ENCODE results near the gene KIF1C.
"Not testable (repeated sequence)": the region's sequence is repeated elsewhere in the genome, so short reads cannot be mapped to it uniquely, and the experiment has no call there.

The KIF1C gene

DNA sequence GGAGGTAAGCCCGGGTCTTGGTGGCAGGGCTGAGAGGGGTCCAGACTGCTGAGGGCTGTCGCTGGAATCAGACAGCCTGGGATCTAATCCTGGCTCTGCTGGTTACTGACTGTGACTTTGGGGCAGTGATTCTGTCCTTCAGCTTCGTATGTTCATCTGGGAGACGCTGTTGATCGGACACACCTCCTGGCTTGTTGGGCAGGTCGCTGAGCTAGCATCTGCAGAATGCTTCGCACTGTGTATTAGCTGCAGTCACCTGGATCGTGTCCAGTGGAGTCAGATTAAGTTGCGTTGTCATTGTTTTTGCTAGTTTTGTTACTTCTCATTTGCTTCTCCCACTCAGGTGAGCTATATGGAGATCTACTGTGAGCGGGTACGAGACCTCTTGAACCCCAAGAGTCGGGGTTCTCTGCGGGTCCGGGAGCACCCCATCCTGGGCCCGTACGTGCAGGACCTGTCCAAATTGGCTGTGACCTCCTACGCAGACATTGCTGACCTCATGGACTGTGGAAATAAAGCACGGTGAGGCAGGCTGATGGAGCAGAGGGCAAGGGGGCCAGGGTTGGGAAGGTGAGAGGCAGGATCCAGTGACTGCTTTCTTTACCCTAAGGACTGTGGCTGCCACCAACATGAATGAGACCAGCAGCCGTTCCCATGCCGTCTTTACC lies 4.5 kb downstream of the KIF1C start:
- no peak for DNase-seq

DNA sequence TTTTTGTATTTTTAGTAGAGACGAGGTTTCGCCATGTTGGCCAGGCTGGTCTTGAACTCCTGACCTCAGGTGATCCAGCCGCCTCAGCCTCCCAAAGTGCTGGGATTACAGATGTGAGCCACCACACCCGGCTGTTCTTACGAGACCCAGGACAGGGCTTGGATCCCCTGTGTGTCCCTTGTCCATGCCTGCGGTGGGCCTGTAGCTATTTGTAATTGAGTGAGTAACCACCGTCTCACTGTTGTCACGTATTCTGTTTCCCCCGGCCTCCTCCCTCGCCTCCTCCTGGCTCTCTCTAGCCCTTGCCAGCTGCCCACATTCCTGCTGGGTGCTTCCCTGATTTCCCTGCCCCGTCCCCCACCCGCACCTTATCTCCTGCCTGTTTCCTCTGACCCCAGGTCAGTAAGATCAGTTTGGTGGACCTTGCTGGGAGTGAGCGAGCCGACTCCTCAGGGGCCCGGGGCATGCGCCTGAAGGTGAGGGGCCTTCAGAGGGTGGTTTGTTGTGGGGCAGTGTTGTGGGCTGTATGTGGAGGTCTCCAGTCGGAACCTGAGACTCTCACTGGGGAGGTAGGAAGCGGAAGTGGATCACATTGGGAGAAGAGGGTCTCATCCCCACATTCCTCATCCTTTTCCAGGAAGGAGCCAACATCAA lies 5.6 kb downstream of the KIF1C start:
- no peak for DNase-seq

DNA sequence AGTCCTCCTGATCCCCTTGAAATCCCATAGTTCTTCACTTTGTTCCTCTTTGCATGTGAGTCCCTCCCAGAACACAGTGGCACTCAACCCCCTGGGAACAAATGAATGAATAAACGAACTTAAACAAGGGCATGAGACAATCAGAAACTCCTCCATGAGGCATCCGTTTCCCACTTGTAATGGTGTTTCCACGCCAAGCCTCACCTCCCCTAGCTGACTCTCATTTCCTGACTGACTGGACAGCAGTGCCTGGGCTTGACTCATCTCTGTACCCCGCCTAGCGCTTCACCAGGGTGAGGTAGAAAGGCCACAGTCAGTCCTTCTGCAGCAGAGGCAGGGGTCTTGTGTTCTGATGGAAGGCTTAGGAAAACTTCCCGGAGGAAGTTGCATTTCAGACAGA lies 14.2 kb downstream of the KIF1C start:
- DNase-seq = no peak

DNA sequence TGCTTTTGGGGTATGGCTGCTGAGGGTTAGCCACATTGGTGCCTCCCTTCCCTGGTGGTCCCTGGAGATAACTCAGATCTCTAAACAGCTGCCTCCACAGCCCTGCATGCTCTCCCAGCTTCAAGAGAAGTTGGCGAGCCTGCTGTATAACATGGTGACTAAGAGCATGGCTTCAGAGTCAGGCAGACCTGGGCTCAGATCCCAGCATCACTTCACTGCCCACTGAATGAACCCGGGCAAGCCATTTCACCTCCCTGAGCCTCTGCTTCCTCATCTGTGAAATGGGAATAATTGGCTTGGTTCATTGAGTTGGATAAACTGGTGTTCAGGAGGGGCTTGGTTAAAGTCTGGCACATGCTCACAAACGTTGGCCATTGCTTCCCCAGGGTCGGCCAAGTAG lies 16.6 kb downstream of the KIF1C start:
- no peak for DNase-seq

GRCh38 chr17:5019475-5019956 lies 21.8 kb downstream of the KIF1C start:
- peak in 1 of 2 experiments; percentile 26 for DNase-seq

DNA sequence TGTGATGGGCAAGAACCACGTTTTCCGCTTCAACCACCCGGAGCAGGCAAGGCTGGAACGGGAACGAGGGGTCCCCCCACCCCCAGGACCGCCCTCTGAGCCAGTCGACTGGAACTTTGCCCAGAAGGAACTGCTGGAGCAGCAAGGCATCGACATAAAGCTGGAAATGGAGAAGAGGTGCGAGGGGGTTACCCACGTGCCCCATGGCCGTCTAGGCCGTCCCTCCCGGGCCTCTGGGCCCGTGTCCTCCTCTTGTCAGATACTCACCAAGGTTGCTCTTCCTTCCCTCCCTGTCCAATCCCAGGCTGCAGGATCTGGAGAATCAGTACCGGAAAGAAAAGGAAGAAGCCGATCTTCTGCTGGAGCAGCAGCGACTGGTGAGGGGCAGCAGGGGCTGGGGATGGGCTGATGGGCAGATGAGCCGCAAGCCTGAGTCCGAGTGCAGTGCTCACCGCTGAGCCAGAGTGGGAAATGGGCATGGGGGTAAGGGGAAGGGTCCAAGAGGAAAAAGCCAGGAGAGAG lies 22.8 kb downstream of the KIF1C start:
- no peak for DNase-seq

DNA sequence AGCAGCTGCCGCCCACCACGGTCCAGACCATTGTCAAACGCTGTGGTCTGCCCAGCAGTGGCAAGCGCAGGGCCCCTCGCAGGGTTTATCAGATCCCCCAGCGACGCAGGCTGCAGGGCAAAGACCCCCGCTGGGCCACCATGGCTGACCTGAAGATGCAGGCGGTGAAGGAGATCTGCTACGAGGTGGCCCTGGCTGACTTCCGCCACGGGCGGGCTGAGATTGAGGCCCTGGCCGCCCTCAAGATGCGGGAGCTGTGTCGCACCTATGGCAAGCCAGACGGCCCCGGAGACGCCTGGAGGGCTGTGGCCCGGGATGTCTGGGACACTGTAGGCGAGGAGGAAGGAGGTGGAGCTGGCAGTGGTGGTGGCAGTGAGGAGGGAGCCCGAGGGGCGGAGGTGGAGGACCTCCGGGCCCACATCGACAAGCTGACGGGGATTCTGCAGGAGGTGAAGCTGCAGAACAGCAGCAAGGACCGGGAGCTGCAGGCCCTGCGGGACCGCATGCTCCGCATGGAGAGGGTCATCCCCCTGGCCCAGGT lies 24.5 kb downstream of the KIF1C start:
- DNase-seq = no peak

- no peak for DNase-seq
Measured at GRCh38 chr17:5023588-5024147, 25.9 kb downstream of the KIF1C start.

- no peak for DNase-seq
Measured at GRCh38 chr17:5024604-5025003, 26.9 kb downstream of the KIF1C start.

- no peak for DNase-seq
Measured at GRCh38 chr17:5027299-5027698, 29.5 kb downstream of the KIF1C start.

DNA sequence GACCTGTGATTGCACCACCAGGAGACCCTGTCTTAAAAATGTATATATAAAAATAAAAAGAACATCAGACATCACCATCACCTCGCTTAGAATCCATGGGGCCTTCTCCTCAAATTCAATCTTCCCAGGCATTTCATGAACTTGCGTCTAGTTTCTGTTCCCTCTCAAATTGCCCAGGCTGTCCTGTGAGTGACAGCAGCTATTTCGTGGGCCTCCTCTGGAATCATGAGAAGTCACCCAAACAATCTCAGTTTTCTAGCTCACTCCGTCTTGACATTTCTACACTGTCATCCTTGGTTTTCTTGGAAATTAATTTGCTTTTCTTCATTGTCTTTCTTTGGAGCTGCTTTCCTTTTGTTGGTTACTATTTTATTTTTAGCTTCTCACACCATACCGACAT lies 30.2 kb downstream of the KIF1C start:
- DNase-seq = no peak

GRCh38 chr17:5030168-5030567 lies 32.4 kb downstream of the KIF1C start:
- not testable (repeated sequence) for DNase-seq

DNA sequence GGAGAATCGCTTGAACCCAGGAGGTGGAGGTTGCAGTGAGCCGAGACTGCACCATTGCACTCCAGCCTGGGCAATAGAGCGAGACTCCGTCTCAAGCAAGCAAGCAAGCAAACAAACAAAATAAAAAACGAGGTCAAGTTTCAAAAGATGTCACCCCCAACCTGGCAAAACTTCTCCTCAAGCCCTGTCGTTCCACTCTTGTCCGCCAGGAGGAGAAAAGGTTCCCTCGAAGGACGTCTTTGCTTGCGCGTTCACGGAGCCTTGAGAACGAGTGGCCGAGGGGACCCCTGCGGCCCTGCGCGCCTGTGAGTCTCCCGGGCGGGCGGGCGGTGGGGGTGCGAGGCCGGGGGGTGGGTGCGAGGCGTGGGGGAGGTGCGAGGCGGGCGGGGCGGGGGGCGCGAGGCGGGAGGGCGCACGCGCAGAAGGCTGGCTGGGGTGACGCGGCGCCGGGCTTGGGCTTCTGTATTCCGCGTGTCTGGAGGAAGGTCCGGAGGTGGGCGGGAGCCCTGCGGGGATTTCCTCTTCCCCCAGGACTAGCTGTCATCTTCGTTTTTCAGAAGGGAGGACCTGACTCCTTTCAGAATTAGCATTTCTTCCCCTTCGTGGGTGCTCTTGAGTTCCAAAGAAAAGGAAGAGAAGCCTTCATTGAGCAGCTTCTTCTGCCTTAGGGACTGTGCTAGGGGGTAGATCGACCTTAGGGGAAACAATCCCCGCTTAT lies 33.8 kb downstream of the KIF1C start:
- peak; percentile 70 to 81 for DNase-seq

DNA sequence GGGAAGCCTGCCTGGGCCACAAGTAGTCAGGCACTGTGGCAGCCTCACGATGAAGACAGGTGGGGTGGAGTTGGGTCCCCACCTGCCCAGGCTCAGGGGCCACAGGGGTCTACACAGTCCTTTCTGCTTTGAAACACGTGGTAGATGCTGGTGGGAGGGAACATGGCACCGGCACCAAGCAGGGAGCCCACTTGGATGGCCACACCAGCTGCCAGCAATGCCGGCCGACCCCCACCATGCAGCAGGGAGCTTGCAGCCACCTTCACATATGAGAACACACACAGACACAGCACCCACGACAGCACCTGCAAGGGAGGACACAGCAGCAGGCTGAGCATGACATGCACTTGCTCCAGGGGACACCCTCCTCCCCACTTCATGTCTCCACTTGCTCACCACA lies 35.1 kb downstream of the KIF1C start:
- no peak for DNase-seq

DNA sequence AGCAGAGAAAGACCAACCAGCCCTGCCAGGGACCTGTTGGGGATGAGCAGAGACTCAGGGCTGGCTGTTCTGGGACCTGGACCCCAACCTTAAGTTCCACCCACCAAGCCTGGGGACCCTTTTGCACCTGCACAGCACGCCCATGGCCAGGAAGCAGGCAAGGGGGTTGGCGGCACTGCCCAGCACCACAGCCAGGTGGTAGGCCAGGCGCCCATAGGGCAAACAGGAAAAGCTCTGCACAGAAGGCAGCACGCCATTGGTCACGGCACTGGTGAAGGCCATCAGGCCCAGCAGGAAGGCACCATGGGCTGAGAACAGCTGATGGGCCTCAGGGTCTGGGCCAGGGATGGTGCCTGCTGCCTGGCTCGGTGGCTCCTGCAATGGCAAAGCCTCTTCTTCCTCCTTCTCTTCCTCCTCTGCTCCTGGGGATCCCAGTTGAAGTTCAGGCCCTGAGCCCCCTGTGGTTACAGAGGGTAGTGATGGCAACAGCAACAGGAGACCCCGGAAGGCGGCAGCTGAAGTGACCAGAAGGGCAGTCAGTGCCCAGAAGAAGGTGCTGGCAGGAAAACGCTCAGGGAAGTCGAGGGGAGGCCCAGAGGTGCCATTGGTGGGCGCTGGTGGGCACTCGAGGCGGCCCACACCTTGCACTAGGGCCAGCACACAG lies 35.7 kb downstream of the KIF1C start:
- no peak for DNase-seq

DNA sequence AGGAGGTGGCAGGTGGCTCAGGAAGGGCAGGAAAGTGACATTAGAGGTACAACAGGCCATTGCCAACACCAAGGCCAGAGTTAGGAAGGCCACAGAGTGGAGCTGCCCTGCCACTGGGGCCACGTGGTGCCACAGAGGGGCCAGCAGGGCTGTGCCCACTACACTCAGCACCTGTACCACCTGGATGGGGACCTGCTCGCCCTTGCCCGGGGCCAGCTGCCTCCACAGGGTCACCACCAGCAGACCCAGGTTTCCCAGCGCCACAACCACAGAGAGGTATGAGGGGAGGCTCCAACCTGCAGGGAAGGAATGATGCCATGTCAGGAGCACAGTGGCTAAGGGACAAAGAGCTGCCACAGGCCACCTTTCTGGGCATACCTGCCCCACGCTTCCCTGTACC lies 36.3 kb downstream of the KIF1C start:
- DNase-seq = no peak

DNA sequence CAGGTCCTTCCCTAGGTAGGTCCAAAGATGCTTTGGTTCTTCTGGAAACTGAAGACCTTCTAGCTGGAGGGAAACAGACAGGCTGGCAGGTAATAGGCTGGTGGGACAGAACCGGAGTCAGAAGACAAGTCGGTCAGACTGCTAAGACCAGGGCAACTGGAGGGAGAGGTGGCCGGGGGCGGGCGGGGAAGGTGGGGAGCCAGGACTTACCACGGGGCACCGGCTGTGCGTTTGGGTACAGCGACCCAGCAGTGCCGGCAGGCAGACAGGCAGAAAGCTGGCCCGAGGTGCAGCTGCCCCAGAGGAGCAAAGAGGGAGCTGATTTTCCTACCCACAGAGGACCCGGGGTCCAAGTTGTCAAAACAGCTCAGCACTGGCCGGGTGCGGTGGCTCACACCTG lies 36.9 kb downstream of the KIF1C start:
- no peak for DNase-seq

GRCh38 chr17:5035315-5035714 lies 37.6 kb downstream of the KIF1C start, which contains the start of gene SLC52A1:
Gene SLC52A1, minus strand, starts transcription at chr17:5035426. Its CDS starts 820 bp downstream, at chr17:5034606.
- DNase-seq = no peak

- no peak for DNase-seq
Measured at GRCh38 chr17:5042157-5043022, 44.6 kb downstream of the KIF1C start.

- no peak for DNase-seq
Measured at GRCh38 chr17:5043524-5043923, 45.8 kb downstream of the KIF1C start.

DNA sequence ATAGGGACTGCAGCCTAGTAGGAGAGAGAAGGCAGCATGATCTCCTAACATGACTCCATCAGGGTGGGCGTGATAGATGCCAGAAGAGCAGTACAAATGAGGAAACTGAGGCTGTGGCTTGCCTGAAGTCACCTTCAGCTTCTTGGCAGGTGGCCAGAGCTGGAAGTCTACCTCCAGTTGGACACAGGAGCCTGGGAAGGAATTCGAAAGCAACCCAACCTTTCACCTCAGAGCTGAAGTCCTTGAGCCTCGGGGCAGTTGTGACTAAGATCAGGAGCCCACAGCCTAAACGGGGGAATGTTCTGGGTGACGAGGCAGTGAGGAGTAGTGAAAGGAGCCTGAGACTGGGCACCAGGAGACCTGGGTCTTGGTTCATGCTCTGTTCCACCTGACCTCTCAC lies 46.9 kb downstream of the KIF1C start:
- no peak for DNase-seq

DNA sequence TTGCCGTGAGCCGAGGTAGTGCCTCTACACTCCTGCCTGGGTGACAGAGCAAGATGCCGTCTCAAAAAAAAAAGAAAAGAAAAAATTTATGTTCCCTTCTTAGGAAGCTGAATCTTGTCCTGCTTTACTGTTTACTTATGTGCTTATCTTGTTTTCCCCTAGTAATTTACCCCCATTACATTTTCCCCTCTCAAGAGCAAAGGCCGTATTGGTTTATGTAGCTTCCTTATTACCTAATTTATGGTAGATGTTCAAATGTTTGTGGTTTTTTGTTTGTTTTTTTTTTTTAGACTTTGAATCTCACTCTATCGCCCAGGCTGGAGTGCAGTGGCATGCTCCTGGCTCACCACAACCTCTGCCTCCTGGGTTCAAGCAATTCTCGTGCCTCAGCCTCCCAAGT lies 47.7 kb downstream of the KIF1C start:
- no peak for DNase-seq

Measured in NCI-H524 (cell line).